Mucosa of stomach (tissue), 1 donor: ENCODE results near the gene CCAR1.
"Not testable (repeated sequence)": the region's sequence is repeated elsewhere in the genome, so short reads cannot be mapped to it uniquely, and the experiment has no call there.

Experiments used
- H3K27me3 ChIP-seq: one replicate; pipeline ENCODE4 v1.7.0; 2013; ENCODE audit warnings: mild to moderate bottlenecking, low read length; ENCODE audit not compliant: control insufficient read depth, insufficient read depth
- H3K36me3 ChIP-seq: one replicate; pipeline ENCODE4 v1.7.0; 2013; ENCODE audit warnings: low read length; ENCODE audit not compliant: control insufficient read depth, insufficient read depth
- H3K4me1 ChIP-seq: one replicate; pipeline ENCODE4 v1.7.0; 2013; ENCODE audit warnings: mild to moderate bottlenecking, low read length; ENCODE audit not compliant: control insufficient read depth, insufficient read depth
- H3K4me3 ChIP-seq: one replicate; pipeline ENCODE4 v1.7.0; 2013; ENCODE audit warnings: low read length
- H3K9ac ChIP-seq: one replicate; pipeline ENCODE4 v1.7.0; 2013; ENCODE audit warnings: mild to moderate bottlenecking, low read length, moderate library complexity
- H3K9me3 ChIP-seq: one replicate; pipeline ENCODE4 v1.7.0; 2013; ENCODE audit warnings: mild to moderate bottlenecking, low read length, moderate library complexity; ENCODE audit not compliant: control insufficient read depth
- donor health status: Pancreatic carcinoma.

Gene CCAR1

DNA sequence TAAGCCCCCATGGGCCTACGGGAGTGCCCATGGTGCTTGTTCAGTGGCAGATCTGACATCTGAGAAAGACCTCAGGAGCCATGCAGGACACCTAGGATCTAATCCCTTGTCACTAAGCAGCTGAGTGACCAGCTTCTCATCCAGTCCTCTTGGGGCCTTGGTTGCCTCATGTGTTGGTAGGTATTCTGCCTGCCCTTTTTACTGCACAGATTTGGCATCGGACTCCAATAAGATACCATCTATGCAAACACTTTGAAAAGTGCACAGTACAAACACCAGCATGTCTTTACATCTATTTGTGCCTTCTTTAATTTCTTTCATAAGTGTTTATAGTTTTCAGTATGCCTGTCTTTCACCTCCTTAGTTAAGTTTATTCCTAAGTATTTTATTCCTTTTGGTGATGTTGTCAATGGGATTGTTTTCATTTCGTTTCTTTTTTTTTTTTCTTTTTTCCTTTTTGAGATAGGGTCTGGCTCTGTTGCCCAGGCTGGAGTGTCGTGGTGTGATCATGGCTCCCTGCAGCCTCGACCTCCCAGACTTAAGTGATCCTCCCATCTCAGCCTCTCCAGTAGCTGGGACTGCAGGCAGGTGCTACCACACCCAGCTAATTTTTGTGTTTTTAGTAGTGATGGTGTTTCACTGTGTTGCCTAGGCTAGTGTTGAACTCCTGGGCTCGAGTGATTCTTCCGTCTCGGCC, 116.7 kb downstream of the CCAR1 start:
- no peaks in the 10 kb centered on the region for H3K9me3 ChIP-seq
- no peaks in the 10 kb centered on the region for H3K36me3 ChIP-seq
- no peaks in the 10 kb centered on the region for H3K4me1 ChIP-seq
- no peak overlapping the region for H3K9ac ChIP-seq
- no peaks in the 10 kb centered on the region for H3K27me3 ChIP-seq
- H3K4me3 ChIP-seq = no peak overlapping the region

DNA sequence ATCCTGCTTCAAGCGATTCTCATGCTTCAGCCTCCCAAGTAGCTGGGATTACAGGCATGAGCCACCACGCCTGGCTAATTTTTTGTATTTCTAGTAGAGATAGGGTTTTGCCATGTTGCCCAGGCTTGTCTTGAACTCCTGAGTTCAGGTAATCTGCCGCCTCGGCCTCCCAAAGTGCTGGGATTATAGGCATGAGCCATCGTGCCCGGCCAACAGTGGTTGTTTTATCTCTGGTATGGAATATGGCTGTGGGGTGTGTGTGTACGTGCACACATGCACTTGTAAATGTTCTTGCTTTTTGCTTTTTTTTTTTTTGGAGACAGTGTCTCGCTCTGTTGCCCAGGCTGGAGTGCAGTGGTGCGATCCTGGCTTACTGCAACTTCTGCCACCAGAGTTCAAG, 119.6 kb downstream of the CCAR1 start:
- not testable (repeated sequence) for H3K4me3 ChIP-seq, H3K4me1 ChIP-seq, H3K9ac ChIP-seq, H3K27me3 ChIP-seq, H3K36me3 ChIP-seq, H3K9me3 ChIP-seq
